ENCODE data around the gene COL13A1. TPM values are rescaled to one million over a fixed set of nuclear protein-coding genes. Genes with fewer than 3 reads are reported as not detected.
A peak's percentile ranks its signal among the peaks of the same experiment; 100 is the strongest.

The COL13A1 gene
- total RNA-seq, 6 donors from 2014 or later = 4.3 to 21.2 (median 10.4) TPM

GRCh38 chr10:69895759-69896158 lies 94.1 kb downstream of the COL13A1 start:
- DNase-seq = no peak
- Histone ChIP-seq H3K9me3 (no peaks in the 10 kb centered on the region), H3K36me3 (no peaks in the 10 kb centered on the region), H3K27me3 (no peaks in the 10 kb centered on the region), H3K27ac (no peak overlapping the region), H3K4me3 (no peak overlapping the region), H3K4me1 (peaks cover 0 to 4% (median 0%) of the 10 kb centered on the region in 4 donors)
- WGBS, 2 donors = 76 to 77% methylated on average over 9 to 13 of the region's 13 CpGs
- TF ChIP-seq EP300 (IDR thresholded peaks at IDR 0.05) = no peak
- no peak for TF ChIP-seq POLR2A (IDR thresholded peaks at IDR 0.05)
- TF ChIP-seq POLR2AphosphoS5 (IDR thresholded peaks at IDR 0.05) = no peak
- TF ChIP-seq, protein P1, sequence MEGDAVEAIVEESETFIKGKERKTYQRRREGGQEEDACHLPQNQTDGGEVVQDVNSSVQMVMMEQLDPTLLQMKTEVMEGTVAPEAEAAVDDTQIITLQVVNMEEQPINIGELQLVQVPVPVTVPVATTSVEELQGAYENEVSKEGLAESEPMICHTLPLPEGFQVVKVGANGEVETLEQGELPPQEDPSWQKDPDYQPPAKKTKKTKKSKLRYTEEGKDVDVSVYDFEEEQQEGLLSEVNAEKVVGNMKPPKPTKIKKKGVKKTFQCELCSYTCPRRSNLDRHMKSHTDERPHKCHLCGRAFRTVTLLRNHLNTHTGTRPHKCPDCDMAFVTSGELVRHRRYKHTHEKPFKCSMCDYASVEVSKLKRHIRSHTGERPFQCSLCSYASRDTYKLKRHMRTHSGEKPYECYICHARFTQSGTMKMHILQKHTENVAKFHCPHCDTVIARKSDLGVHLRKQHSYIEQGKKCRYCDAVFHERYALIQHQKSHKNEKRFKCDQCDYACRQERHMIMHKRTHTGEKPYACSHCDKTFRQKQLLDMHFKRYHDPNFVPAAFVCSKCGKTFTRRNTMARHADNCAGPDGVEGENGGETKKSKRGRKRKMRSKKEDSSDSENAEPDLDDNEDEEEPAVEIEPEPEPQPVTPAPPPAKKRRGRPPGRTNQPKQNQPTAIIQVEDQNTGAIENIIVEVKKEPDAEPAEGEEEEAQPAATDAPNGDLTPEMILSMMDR (IDR thresholded peaks at IDR 0.05) = no peak
- peak in 1 of 2 donors; percentile 44 for ATAC-seq (ENCODE audit: low FRiP score in 2 of 2)

GRCh38 chr10:69896606-69897231 lies 95.0 kb downstream of the COL13A1 start:
- H3K27ac ChIP-seq = peak overlapping the region in 1 of 4 donors; percentile 21
- no peak for DNase-seq
- 65 to 76% methylated on average over 6 to 12 of the region's 12 CpGs for WGBS, 2 donors

GRCh38 chr10:69897432-69897831 lies 95.7 kb downstream of the COL13A1 start:
- no peak overlapping the region for H3K27ac ChIP-seq
- no peaks in the 10 kb centered on the region for H3K9me3 ChIP-seq
- 95 to 96% methylated on average over 5 to 9 of the region's 9 CpGs for WGBS, 2 donors
- H3K4me1 ChIP-seq = peaks cover 0 to 19% (median 8%) of the 10 kb centered on the region in 4 donors
- no peak for TF ChIP-seq EP300 (IDR thresholded peaks at IDR 0.05)
- no peak for TF ChIP-seq POLR2AphosphoS5 (IDR thresholded peaks at IDR 0.05)
- TF ChIP-seq, protein P1 (IDR thresholded peaks at IDR 0.05) = no peak
- no peak for TF ChIP-seq POLR2A (IDR thresholded peaks at IDR 0.05)
- no peak overlapping the region for H3K4me3 ChIP-seq
- no peaks in the 10 kb centered on the region for H3K36me3 ChIP-seq
- H3K27me3 ChIP-seq = no peaks in the 10 kb centered on the region
- ATAC-seq (ENCODE audit: low FRiP score in 2 of 2) (no peak), DNase-seq (no peak)

More at GRCh38 chr10:69896606-69897231, 95.0 kb downstream of the COL13A1 start:
- H3K4me1 ChIP-seq = peaks cover 0 to 12% (median 4%) of the 10 kb centered on the region in 4 donors
- H3K27me3 ChIP-seq = no peaks in the 10 kb centered on the region
- H3K9me3 ChIP-seq = no peaks in the 10 kb centered on the region
- ATAC-seq (ENCODE audit: low FRiP score in 2 of 2) = no peak
- TF ChIP-seq, protein P1 (IDR thresholded peaks at IDR 0.05) = no peak
- TF ChIP-seq EP300 (IDR thresholded peaks at IDR 0.05) (no peak), POLR2AphosphoS5 (IDR thresholded peaks at IDR 0.05) (no peak), POLR2A (IDR thresholded peaks at IDR 0.05) (no peak)
- H3K4me3 ChIP-seq = no peak overlapping the region
- no peaks in the 10 kb centered on the region for H3K36me3 ChIP-seq

GRCh38 chr10:69897999-69898398 lies 96.3 kb downstream of the COL13A1 start:
- Histone ChIP-seq H3K4me1 (peaks cover 0 to 19% (median 12%) of the 10 kb centered on the region in 4 donors), H3K9me3 (no peaks in the 10 kb centered on the region), H3K27ac (no peak overlapping the region), H3K36me3 (no peaks in the 10 kb centered on the region), H3K4me3 (no peak overlapping the region), H3K27me3 (no peaks in the 10 kb centered on the region)
- ATAC-seq (ENCODE audit: low FRiP score in 2 of 2) = no peak
- no peak for TF ChIP-seq EP300 (IDR thresholded peaks at IDR 0.05)
- WGBS, 2 donors = 83 to 85% methylated on average over 10 of the region's 10 CpGs
- no peak for DNase-seq

DNA sequence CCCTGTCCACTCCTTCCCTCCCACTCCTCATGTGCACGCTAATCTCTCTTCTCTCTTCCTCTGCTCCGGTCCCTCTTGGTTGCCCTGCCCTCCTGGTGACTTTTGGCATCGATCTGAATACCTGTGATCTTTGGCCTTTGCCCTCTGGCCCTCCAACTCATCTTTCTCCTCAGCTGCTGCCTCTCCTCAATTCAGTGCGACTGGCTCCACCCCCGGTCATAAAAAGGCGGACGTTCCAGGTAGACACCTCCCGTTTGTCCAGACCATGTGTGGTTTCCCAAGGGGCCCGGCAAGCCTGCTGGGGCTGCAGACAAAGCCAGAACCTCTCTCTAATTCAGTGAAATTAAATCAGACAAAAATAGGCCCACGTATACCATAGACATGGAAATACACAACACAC lies 96.8 kb downstream of the COL13A1 start:
- no peak for ATAC-seq (ENCODE audit: low FRiP score in 2 of 2)

More for the DNA sequence above, 96.8 kb downstream of the COL13A1 start:
- Histone ChIP-seq H3K36me3 (no peaks in the 10 kb centered on the region), H3K9me3 (no peaks in the 10 kb centered on the region), H3K4me1 (peaks cover 0 to 19% (median 13%) of the 10 kb centered on the region in 4 donors), H3K27me3 (no peaks in the 10 kb centered on the region), H3K4me3 (no peak overlapping the region), H3K27ac (no peak overlapping the region)
- TF ChIP-seq, protein P1 (IDR thresholded peaks at IDR 0.05) = no peak
- no peak for TF ChIP-seq EP300 (IDR thresholded peaks at IDR 0.05)
- no peak for TF ChIP-seq POLR2A (IDR thresholded peaks at IDR 0.05)
- TF ChIP-seq POLR2AphosphoS5 (IDR thresholded peaks at IDR 0.05) = no peak
- 73 to 82% methylated on average over 10 of the region's 10 CpGs for WGBS, 2 donors
- DNase-seq = no peak

Data from upper lobe of left lung (tissue), 6 donors.